CD8-positive, alpha-beta memory T cell (primary cell): ENCODE measurements around the gene OSBPL1A. TPM values are rescaled to one million over a fixed set of nuclear protein-coding genes. Genes with fewer than 3 reads are reported as not detected.

Source experiments
- CTCF ChIA-PET: fragments of 350-600 bp; sonication (Branson Sonifier 250); formaldehyde crosslinking; loops from one replicate; lab custom pipeline; 2021; ENCODE audit warnings: antibody characterized with exemption; lab: Charles Lee
- POLR2A ChIA-PET: fragments of 350-600 bp; sonication (Branson Sonifier 250); formaldehyde crosslinking; loops from one replicate; lab custom pipeline; 2021; ENCODE audit warnings: antibody characterized with exemption; lab: Charles Lee
- DNase-seq, 5 donors: peaks; one replicate each; pipeline versions ENCODE4 v3.0.0 to v3.0.0-alpha.2; 2020 to 2022; ENCODE audit warnings: mixed read lengths in 1 of 5
- H3K27ac ChIP-seq: one replicate; pipeline ENCODE4 v1.7.0; 2013; ENCODE audit warnings: low read depth, mild to moderate bottlenecking, low read length, moderate library complexity
- H3K27me3 ChIP-seq: 2 replicates; pipeline ENCODE4 v1.7.0; 2013; ENCODE audit warnings: low read length, mild to moderate bottlenecking; ENCODE audit not compliant: insufficient read depth, poor library complexity, severe bottlenecking
- H3K36me3 ChIP-seq: 2 replicates; pipeline ENCODE4 v1.7.0; 2013; ENCODE audit warnings: mild to moderate bottlenecking, low read length, moderate library complexity; ENCODE audit not compliant: insufficient read depth
- H3K4me1 ChIP-seq: 2 replicates; pipeline ENCODE4 v1.7.0; 2013; ENCODE audit warnings: mild to moderate bottlenecking, low read length, moderate library complexity; ENCODE audit not compliant: insufficient read depth
- H3K4me3 ChIP-seq: 2 replicates; pipeline ENCODE4 v1.7.0; 2013; ENCODE audit warnings: mild to moderate bottlenecking, low read length
- H3K9me3 ChIP-seq: 2 replicates; pipeline ENCODE4 v1.7.0; 2013; ENCODE audit warnings: mild to moderate bottlenecking, low read length
- H3K27ac Mint-ChIP-seq, 8 donors: one replicate each; pipeline ENCODE4 v1.8.0; 2020 to 2021; ENCODE audit warnings: mixed read lengths in 8 of 8, mild to moderate bottlenecking in 6 of 8, inconsistent platforms in 3 of 8, moderate library complexity in 3 of 8
- H3K27me3 Mint-ChIP-seq, 2 donors: one replicate each; pipeline ENCODE4 v1.8.0; 2020 to 2021; ENCODE audit warnings: mixed read lengths in 2 of 2, mild to moderate bottlenecking in 1 of 2, moderate library complexity in 1 of 2
- H3K36me3 Mint-ChIP-seq, 3 donors: one replicate each; pipeline ENCODE4 v1.8.0; 2020 to 2021; ENCODE audit warnings: mixed read lengths in 3 of 3, inconsistent platforms in 1 of 3, mild to moderate bottlenecking in 1 of 3
- H3K4me1 Mint-ChIP-seq, 3 donors: one replicate each; pipeline ENCODE4 v1.8.0; 2020 to 2021; ENCODE audit warnings: mixed read lengths in 3 of 3, inconsistent platforms in 1 of 3, mild to moderate bottlenecking in 1 of 3
- H3K4me3 Mint-ChIP-seq, 7 donors: one replicate each; pipeline ENCODE4 v1.8.0; 2020 to 2021; ENCODE audit warnings: mixed read lengths in 7 of 7, mild to moderate bottlenecking in 6 of 7, moderate library complexity in 4 of 7, inconsistent platforms in 2 of 7
- H3K9me3 Mint-ChIP-seq, 5 donors: one replicate each; pipeline ENCODE4 v1.8.0; 2020 to 2022; ENCODE audit warnings: mixed read lengths in 5 of 5, mild to moderate bottlenecking in 3 of 5, moderate library complexity in 2 of 5, inconsistent platforms in 1 of 5
- polyA plus RNA-seq: library from polyadenylated mRNA; unstranded; fragments of 300-500 nt; fragmentation: Illumina TruSeq; gene quantifications from one replicate; pipeline ENCODE4 v1.2.3, GENCODE V29; 2021
- total RNA-seq, 2 experiments: library from RNA; stranded (reverse); gene quantifications; one replicate each; pipeline ENCODE4 v1.2.3, GENCODE V29; 2021

OSBPL1A gene
- total and polyA plus RNA-seq, 3 experiments from 2014 or later = 1.3 to 2.5 (median 1.5) TPM

- POLR2A ChIA-PET = no interaction called here
- Mint-ChIP-seq H3K4me3 (no peak overlapping the region), H3K4me1 (no peaks in the 10 kb centered on the region), H3K27ac (no peak overlapping the region), H3K27me3 (peaks cover 3 to 26% of the 10 kb centered on the region in 2 donors), H3K9me3 (peaks cover 0 to 1% (median 0%) of the 10 kb centered on the region in 5 donors), H3K36me3 (peaks cover 0 to 3% (median 0%) of the 10 kb centered on the region in 3 donors)
- no peaks in the 10 kb centered on the region for H3K36me3 ChIP-seq
- H3K27me3 ChIP-seq = no peaks in the 10 kb centered on the region
- H3K4me1 ChIP-seq = no peaks in the 10 kb centered on the region
- no peaks in the 10 kb centered on the region for H3K9me3 ChIP-seq
- CTCF ChIA-PET = no interaction called here
- no peak overlapping the region for H3K27ac ChIP-seq
- DNase-seq = no peak
- H3K4me3 ChIP-seq = no peak overlapping the region
Observed at GRCh38 chr18:24243677-24244076, 153.9 kb downstream of the OSBPL1A start.

DNA sequence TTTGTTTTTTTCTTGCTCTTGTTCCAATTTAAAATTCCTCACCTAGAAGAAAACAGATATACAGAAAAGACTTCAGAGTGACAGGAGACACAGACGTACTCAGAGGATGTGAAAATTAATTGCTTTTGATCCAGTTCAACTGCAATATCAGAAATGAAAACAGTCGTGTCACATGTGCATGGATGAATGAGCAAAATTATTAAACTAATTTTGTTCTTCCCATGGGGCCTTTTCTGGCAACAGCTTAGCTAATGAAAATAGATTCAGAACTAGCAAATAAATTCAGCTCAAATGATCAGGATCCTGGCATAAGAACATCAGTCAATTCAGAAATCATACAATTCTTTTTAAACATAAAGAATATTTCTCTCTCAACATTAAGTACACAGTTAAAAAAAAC is 158.3 kb downstream of the OSBPL1A start:
- Histone ChIP-seq H3K4me1 (no peaks in the 10 kb centered on the region), H3K27me3 (no peaks in the 10 kb centered on the region), H3K36me3 (no peaks in the 10 kb centered on the region), H3K27ac (no peak overlapping the region), H3K9me3 (no peaks in the 10 kb centered on the region), H3K4me3 (no peak overlapping the region)
- ChIA-PET CTCF (no interaction called here), POLR2A (no interaction called here)
- Mint-ChIP-seq H3K9me3 (peaks cover 0 to 1% (median 0%) of the 10 kb centered on the region in 5 donors), H3K4me1 (no peaks in the 10 kb centered on the region), H3K27me3 (peaks cover 0 to 26% of the 10 kb centered on the region in 2 donors), H3K27ac (no peak overlapping the region), H3K36me3 (peaks cover 0 to 4% (median 0%) of the 10 kb centered on the region in 3 donors), H3K4me3 (no peak overlapping the region)
- DNase-seq = no peak

DNA sequence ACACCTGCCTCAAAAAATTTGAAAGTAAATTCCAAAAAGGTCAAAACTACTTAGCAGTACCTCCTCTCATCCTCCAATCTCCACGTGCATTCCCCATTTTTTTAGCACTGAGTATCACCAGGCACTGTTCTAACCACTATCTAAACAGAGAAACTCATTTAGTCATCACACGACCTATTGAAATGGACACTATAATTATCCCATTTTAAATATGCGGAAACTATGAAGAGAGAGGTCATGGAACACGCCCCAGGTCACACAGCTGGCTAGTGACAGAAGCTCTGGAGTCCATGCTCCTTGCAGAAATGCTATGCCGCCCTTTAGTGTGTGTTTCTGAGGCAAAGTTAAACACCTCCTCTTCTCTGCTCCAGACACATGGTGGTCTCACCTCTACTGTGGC is 159.2 kb downstream of the OSBPL1A start:
- peaks cover 0 to 1% (median 0%) of the 10 kb centered on the region in 5 donors for H3K9me3 Mint-ChIP-seq
- Histone ChIP-seq H3K4me1 (no peaks in the 10 kb centered on the region), H3K4me3 (no peak overlapping the region), H3K9me3 (no peaks in the 10 kb centered on the region), H3K36me3 (no peaks in the 10 kb centered on the region), H3K27ac (no peak overlapping the region), H3K27me3 (no peaks in the 10 kb centered on the region)
- no peak for DNase-seq
- H3K27ac Mint-ChIP-seq = no peak overlapping the region
- peaks cover 0 to 4% (median 0%) of the 10 kb centered on the region in 3 donors for H3K36me3 Mint-ChIP-seq
- peaks cover 2 to 25% of the 10 kb centered on the region in 2 donors for H3K27me3 Mint-ChIP-seq
- no peaks in the 10 kb centered on the region for H3K4me1 Mint-ChIP-seq
- ChIA-PET CTCF (no interaction called here), POLR2A (no interaction called here)
- no peak overlapping the region for H3K4me3 Mint-ChIP-seq

GRCh38 chr18:24234850-24235418 is 162.7 kb downstream of the OSBPL1A start:
- Histone ChIP-seq H3K4me1 (no peaks in the 10 kb centered on the region), H3K4me3 (no peak overlapping the region), H3K36me3 (no peaks in the 10 kb centered on the region), H3K27me3 (no peaks in the 10 kb centered on the region), H3K27ac (no peak overlapping the region), H3K9me3 (no peaks in the 10 kb centered on the region)
- peaks cover 0 to 4% (median 2%) of the 10 kb centered on the region in 3 donors for H3K36me3 Mint-ChIP-seq
- DNase-seq = no peak
- ChIA-PET POLR2A (no interaction called here), CTCF (no interaction called here)
- no peak overlapping the region for H3K4me3 Mint-ChIP-seq
- H3K27ac Mint-ChIP-seq = no peak overlapping the region
- H3K9me3 Mint-ChIP-seq = no peaks in the 10 kb centered on the region
- H3K27me3 Mint-ChIP-seq = peaks cover 4 to 38% of the 10 kb centered on the region in 2 donors
- H3K4me1 Mint-ChIP-seq = no peaks in the 10 kb centered on the region

DNA sequence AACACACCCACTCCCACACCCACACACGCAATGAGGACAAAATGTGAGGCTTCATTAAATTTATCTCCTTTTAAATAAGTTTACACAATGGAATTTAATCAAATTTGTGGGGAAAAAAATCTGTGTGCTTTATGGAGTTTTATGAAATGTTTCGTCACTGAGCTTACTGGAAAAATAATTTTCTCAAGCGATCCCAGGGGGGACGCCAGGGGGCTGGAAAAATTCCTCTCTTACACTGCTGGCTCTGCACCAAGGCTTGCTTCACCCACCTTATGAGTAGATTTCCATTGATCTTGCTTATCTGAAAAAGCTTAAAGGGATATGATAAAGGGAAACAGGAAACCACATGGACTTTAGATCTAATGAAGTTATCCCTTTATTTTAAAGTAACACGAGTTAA is 163.3 kb downstream of the OSBPL1A start:
- Mint-ChIP-seq H3K4me1 (no peaks in the 10 kb centered on the region), H3K36me3 (peaks cover 0 to 4% (median 2%) of the 10 kb centered on the region in 3 donors), H3K9me3 (no peaks in the 10 kb centered on the region), H3K27me3 (peaks cover 6 to 40% of the 10 kb centered on the region in 2 donors), H3K4me3 (no peak overlapping the region), H3K27ac (no peak overlapping the region)
- H3K27me3 ChIP-seq = no peaks in the 10 kb centered on the region
- ChIA-PET POLR2A (no interaction called here), CTCF (no interaction called here)
- no peaks in the 10 kb centered on the region for H3K36me3 ChIP-seq
- no peaks in the 10 kb centered on the region for H3K4me1 ChIP-seq
- H3K27ac ChIP-seq = no peak overlapping the region
- H3K9me3 ChIP-seq = no peaks in the 10 kb centered on the region
- no peak overlapping the region for H3K4me3 ChIP-seq
- no peak for DNase-seq

GRCh38 chr18:24232800-24233199 is 164.8 kb downstream of the OSBPL1A start:
- peaks cover 0 to 4% (median 2%) of the 10 kb centered on the region in 3 donors for H3K36me3 Mint-ChIP-seq
- no peak overlapping the region for H3K4me3 Mint-ChIP-seq
- no peaks in the 10 kb centered on the region for H3K9me3 Mint-ChIP-seq
- no peaks in the 10 kb centered on the region for H3K4me1 Mint-ChIP-seq
- H3K27ac ChIP-seq = no peak overlapping the region
- no peaks in the 10 kb centered on the region for H3K36me3 ChIP-seq
- no peaks in the 10 kb centered on the region for H3K27me3 ChIP-seq
- H3K27me3 Mint-ChIP-seq = peaks cover 6 to 37% of the 10 kb centered on the region in 2 donors
- no peak for DNase-seq
- ChIA-PET CTCF (no interaction called here), POLR2A (no interaction called here)
- no peaks in the 10 kb centered on the region for H3K4me1 ChIP-seq
- no peak overlapping the region for H3K4me3 ChIP-seq
- no peaks in the 10 kb centered on the region for H3K9me3 ChIP-seq
- no peak overlapping the region for H3K27ac Mint-ChIP-seq

DNA sequence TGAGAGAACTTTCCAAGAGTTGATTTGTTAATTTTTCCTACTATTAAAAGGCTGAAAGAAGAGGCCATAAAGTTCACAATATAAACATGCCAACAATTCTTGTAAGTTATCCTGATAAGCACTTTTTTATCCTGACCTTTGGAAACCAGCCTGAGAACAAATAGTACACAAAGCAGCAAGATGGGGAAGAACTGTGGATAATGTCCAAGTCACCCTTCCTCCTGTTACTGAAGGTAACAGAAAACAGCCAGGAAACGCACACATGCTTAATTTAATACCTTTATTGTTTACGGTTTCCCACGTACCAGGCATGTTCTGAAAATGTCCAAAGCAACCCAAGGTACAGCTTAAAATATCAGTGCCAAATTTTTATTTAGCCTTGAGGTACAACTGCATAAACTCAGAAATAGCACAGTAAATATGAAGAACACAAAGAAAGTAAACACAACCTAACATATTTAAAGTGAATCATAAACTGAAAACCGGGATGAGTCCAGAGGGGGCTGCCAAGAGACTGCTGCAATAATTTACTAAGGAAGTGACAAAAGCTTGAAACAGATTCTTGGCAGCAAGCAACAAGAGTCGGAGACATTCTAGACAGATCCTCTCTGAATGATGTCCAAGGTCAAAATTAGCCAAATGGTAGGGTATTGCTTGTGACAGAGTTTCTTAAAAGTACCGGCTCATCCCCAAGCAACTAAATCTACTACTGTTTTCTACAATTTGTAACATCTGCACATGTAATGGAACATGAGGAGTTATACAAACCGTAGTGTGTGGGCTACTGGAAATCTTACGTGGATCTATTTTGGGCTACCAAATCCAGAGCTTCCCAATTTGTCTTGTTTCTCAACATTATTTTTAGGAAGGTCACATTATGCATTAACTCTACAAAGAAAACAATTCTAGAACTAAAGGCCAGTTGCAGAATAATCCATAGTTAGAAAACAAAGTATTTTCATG is 165.6 kb downstream of the OSBPL1A start:
- Mint-ChIP-seq H3K4me1 (no peaks in the 10 kb centered on the region), H3K36me3 (peaks cover 0 to 4% (median 4%) of the 10 kb centered on the region in 3 donors), H3K9me3 (no peaks in the 10 kb centered on the region), H3K27me3 (peaks cover 10 to 40% of the 10 kb centered on the region in 2 donors), H3K27ac (no peak overlapping the region), H3K4me3 (no peak overlapping the region)
- Histone ChIP-seq H3K9me3 (no peaks in the 10 kb centered on the region), H3K27ac (no peak overlapping the region), H3K27me3 (no peaks in the 10 kb centered on the region), H3K4me3 (no peak overlapping the region), H3K4me1 (no peaks in the 10 kb centered on the region), H3K36me3 (no peaks in the 10 kb centered on the region)
- ChIA-PET CTCF (no interaction called here), POLR2A (no interaction called here)
- DNase-seq = no peak

- Histone ChIP-seq H3K4me3 (no peak overlapping the region), H3K9me3 (no peaks in the 10 kb centered on the region), H3K27me3 (no peaks in the 10 kb centered on the region), H3K4me1 (no peaks in the 10 kb centered on the region), H3K36me3 (no peaks in the 10 kb centered on the region), H3K27ac (no peak overlapping the region)
- ChIA-PET CTCF (no interaction called here), POLR2A (no interaction called here)
- no peaks in the 10 kb centered on the region for H3K4me1 Mint-ChIP-seq
- H3K9me3 Mint-ChIP-seq = no peaks in the 10 kb centered on the region
- no peak for DNase-seq
- H3K27me3 Mint-ChIP-seq = peaks cover 10 to 42% of the 10 kb centered on the region in 2 donors
- peaks cover 0 to 4% (median 0%) of the 10 kb centered on the region in 3 donors for H3K36me3 Mint-ChIP-seq
- no peak overlapping the region for H3K4me3 Mint-ChIP-seq
- peak overlapping the region in 1 of 8 donors; percentile 21 for H3K27ac Mint-ChIP-seq
Observed at GRCh38 chr18:24230766-24231165, 166.9 kb downstream of the OSBPL1A start.
